Measurements from ENCODE around the gene GABRA6.
"Not testable (repeated sequence)": the region's sequence is repeated elsewhere in the genome, so short reads cannot be mapped to it uniquely, and the experiment has no call there.

GABRA6 gene

DNA sequence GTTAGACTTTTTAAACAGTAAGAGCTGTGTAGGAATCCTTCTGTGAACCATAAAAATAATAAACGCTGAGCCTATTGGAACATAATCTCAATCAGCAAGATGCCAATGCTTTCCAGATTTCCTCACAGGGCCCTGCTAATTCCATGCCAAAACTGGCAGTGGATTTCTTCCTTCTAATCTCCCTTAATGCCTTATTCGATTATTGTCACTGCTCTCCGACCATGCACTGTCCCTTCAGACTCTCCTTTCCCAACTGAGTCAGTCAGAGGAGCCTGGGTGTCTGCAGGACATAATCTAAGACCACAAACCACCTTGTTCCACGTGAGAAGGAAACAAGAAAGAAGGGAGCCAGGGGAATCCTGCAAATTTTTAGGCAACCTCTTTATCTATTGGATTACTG is at the start of gene GABRA6:
GABRA6 (plus strand) TSS at position 261 of the 400 bp plus-strand sequence. CDS start 269 bp downstream, outside the sequence.
- Mint-ChIP-seq H3K36me3 (ENCODE audit: low read depth) (no peaks in the 10 kb centered on the region), H3K9me3 (no peaks in the 10 kb centered on the region), H3K4me3 (no peak within 1 kb of the TSS), H3K4me1 (ENCODE audit: low read depth) (no peaks in the 10 kb centered on the region), H3K27ac (no peak within 1 kb of the TSS), H3K27me3 (ENCODE audit: low read depth) (no peaks in the 10 kb centered on the region)
- no peak for DNase-seq (ENCODE audit: low spot score)

DNA sequence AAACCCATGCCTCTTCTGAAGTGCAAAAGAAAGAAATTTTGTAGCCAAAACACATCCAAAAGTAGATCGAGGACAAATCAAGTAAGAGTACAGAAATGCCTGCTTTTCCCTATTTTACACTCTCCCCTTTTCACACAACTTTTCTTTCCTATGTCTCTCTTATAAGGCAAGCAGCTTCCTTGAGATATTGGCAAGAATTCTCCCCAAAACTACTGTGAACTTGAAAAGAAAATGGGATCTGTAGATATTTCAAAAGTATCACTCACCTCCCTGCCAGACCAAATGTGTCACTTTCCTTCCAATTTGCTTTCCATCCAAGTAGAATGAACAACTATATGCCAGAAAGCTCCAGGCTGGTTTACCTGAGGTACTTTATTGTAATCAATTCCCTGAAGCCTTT is 47.9 kb upstream of the GABRA6 start:
- no peak overlapping the region for H3K4me3 Mint-ChIP-seq
- no peaks in the 10 kb centered on the region for H3K27me3 Mint-ChIP-seq (ENCODE audit: low read depth)
- peaks cover 6% of the 10 kb centered on the region for H3K9me3 Mint-ChIP-seq
- H3K4me1 Mint-ChIP-seq (ENCODE audit: low read depth): no peaks in the 10 kb centered on the region
- DNase-seq (ENCODE audit: low spot score): no peak
- no peaks in the 10 kb centered on the region for H3K36me3 Mint-ChIP-seq (ENCODE audit: low read depth)
- no peak overlapping the region for H3K27ac Mint-ChIP-seq

GRCh38 chr5:161641444-161641843 is 44.1 kb upstream of the GABRA6 start:
- DNase-seq (ENCODE audit: low spot score): no peak
- Mint-ChIP-seq H3K27me3 (ENCODE audit: low read depth) (no peaks in the 10 kb centered on the region), H3K9me3 (peaks cover 7% of the 10 kb centered on the region), H3K4me1 (ENCODE audit: low read depth) (no peaks in the 10 kb centered on the region), H3K4me3 (no peak overlapping the region), H3K36me3 (ENCODE audit: low read depth) (no peaks in the 10 kb centered on the region), H3K27ac (no peak overlapping the region)

GRCh38 chr5:161645264-161645663 is 40.3 kb upstream of the GABRA6 start:
- no peaks in the 10 kb centered on the region for H3K36me3 Mint-ChIP-seq (ENCODE audit: low read depth)

GRCh38 chr5:161651926-161652325 is 33.6 kb upstream of the GABRA6 start:
- not testable (repeated sequence) for H3K27me3 Mint-ChIP-seq (ENCODE audit: low read depth); H3K4me1 Mint-ChIP-seq (ENCODE audit: low read depth); H3K36me3 Mint-ChIP-seq (ENCODE audit: low read depth); H3K4me3 Mint-ChIP-seq; DNase-seq (ENCODE audit: low spot score); H3K27ac Mint-ChIP-seq
- peaks cover 17% of the 10 kb centered on the region for H3K9me3 Mint-ChIP-seq

More at GRCh38 chr5:161645264-161645663, 40.3 kb upstream of the GABRA6 start:
- no peak for DNase-seq (ENCODE audit: low spot score)
- Mint-ChIP-seq H3K27me3 (ENCODE audit: low read depth) (no peaks in the 10 kb centered on the region), H3K9me3 (peaks cover 7% of the 10 kb centered on the region), H3K27ac (no peak overlapping the region), H3K4me3 (no peak overlapping the region), H3K4me1 (ENCODE audit: low read depth) (no peaks in the 10 kb centered on the region)

GRCh38 chr5:161660806-161661205 is 24.7 kb upstream of the GABRA6 start:
- Mint-ChIP-seq H3K36me3 (ENCODE audit: low read depth) (no peaks in the 10 kb centered on the region), H3K9me3 (peaks cover 7% of the 10 kb centered on the region), H3K27me3 (ENCODE audit: low read depth) (no peaks in the 10 kb centered on the region)

DNA sequence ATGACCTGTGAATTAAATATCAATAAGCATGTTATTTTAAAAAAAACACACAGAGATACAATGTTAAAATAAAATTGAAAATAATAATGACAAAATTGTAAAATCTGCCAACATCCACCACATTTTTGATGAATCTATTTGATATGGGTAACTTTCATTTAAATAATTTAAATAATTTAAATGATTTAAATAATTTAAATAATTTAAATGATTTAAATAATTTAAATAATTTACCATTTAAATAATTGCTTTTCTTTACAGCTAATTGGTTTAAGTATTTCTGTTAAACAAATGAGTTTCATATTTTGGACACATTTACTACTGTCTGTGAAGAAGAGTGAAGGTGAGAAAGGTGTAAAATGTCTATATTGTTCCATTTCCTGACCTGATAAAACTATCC is 22.1 kb upstream of the GABRA6 start:
- no peaks in the 10 kb centered on the region for H3K27me3 Mint-ChIP-seq (ENCODE audit: low read depth)
- DNase-seq (ENCODE audit: low spot score): no peak
- H3K27ac Mint-ChIP-seq: no peak overlapping the region
- peaks cover 13% of the 10 kb centered on the region for H3K9me3 Mint-ChIP-seq
- no peak overlapping the region for H3K4me3 Mint-ChIP-seq
- H3K36me3 Mint-ChIP-seq (ENCODE audit: low read depth): no peaks in the 10 kb centered on the region
- H3K4me1 Mint-ChIP-seq (ENCODE audit: low read depth): no peaks in the 10 kb centered on the region

More at GRCh38 chr5:161660806-161661205, 24.7 kb upstream of the GABRA6 start:
- DNase-seq (ENCODE audit: low spot score): no peak
- Mint-ChIP-seq H3K4me3 (no peak overlapping the region), H3K27ac (no peak overlapping the region), H3K4me1 (ENCODE audit: low read depth) (no peaks in the 10 kb centered on the region)

DNA sequence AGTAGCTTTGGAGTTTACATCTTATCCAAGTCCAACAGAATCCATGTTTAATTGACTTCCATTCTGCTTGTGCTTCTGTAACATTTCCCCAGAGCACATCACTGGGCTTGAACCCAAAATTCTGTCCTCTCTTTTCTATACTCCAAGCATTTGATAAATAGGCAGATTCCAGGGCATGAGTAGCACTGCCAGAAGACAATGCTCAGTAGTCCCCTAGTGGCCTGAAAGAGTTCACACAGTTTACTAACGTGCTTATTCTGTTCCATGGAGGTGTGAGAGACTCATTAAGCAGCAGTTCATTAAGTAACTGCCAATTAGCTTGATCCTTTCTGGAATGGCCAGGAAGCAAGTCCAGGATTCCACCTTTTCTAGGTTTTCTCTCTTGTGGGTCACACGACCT is 9.4 kb upstream of the GABRA6 start:
- Mint-ChIP-seq H3K36me3 (ENCODE audit: low read depth) (no peaks in the 10 kb centered on the region), H3K27ac (no peak overlapping the region), H3K4me1 (ENCODE audit: low read depth) (no peaks in the 10 kb centered on the region), H3K27me3 (ENCODE audit: low read depth) (no peaks in the 10 kb centered on the region), H3K9me3 (no peaks in the 10 kb centered on the region), H3K4me3 (no peak overlapping the region)
- no peak for DNase-seq (ENCODE audit: low spot score)

- no peak for DNase-seq (ENCODE audit: low spot score)
- Mint-ChIP-seq H3K36me3 (ENCODE audit: low read depth) (no peaks in the 10 kb centered on the region), H3K27ac (no peak overlapping the region), H3K9me3 (no peaks in the 10 kb centered on the region), H3K27me3 (ENCODE audit: low read depth) (no peaks in the 10 kb centered on the region), H3K4me1 (ENCODE audit: low read depth) (no peaks in the 10 kb centered on the region), H3K4me3 (no peak overlapping the region)
Measured at GRCh38 chr5:161686149-161686548, 628 bp downstream of the GABRA6 start.

DNA sequence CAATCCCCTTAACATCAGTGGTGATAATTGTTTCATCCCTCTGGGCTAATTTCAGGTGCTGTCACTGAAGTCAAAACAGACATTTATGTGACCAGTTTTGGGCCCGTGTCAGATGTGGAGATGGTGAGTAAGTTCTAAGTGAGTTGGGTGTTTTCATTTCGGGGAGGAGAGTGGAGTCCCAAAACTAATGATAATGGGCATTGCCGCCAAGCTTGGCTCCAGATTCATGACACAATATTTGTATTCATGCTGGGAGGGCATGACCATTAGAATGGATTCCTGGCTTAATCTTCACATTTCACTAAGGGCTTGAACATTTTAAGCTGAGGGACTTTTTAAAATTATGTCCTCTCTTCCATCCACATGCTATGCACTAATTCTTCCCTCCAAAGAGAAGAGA is 1.4 kb downstream of the GABRA6 start:
- H3K4me3 Mint-ChIP-seq: no peak overlapping the region
- no peaks in the 10 kb centered on the region for H3K27me3 Mint-ChIP-seq (ENCODE audit: low read depth)
- no peaks in the 10 kb centered on the region for H3K4me1 Mint-ChIP-seq (ENCODE audit: low read depth)
- no peak overlapping the region for H3K27ac Mint-ChIP-seq
- H3K9me3 Mint-ChIP-seq: peaks cover 2% of the 10 kb centered on the region
- DNase-seq (ENCODE audit: low spot score): no peak
- H3K36me3 Mint-ChIP-seq (ENCODE audit: low read depth): no peaks in the 10 kb centered on the region

- H3K27ac Mint-ChIP-seq: no peak overlapping the region
- H3K27me3 Mint-ChIP-seq (ENCODE audit: low read depth): no peaks in the 10 kb centered on the region
- H3K4me3 Mint-ChIP-seq: no peak overlapping the region
- no peaks in the 10 kb centered on the region for H3K36me3 Mint-ChIP-seq (ENCODE audit: low read depth)
- H3K9me3 Mint-ChIP-seq: peaks cover 3% of the 10 kb centered on the region
- DNase-seq (ENCODE audit: low spot score): no peak
- no peaks in the 10 kb centered on the region for H3K4me1 Mint-ChIP-seq (ENCODE audit: low read depth)
Measured at GRCh38 chr5:161687316-161687715, 1.8 kb downstream of the GABRA6 start.

DNA sequence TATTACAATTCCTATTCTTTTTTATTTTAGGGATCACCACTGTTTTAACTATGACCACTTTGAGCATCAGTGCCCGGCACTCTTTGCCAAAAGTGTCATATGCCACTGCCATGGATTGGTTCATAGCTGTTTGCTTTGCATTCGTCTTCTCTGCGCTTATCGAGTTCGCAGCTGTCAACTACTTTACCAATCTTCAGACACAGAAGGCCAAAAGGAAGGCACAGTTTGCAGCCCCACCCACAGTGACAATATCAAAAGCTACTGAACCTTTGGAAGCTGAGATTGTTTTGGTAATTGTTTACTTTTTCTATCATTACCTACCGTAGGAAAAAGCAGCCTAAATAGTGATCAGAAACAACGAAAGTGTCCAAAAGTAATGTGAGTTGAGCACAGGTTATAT is 6.4 kb downstream of the GABRA6 start:
- no peaks in the 10 kb centered on the region for H3K36me3 Mint-ChIP-seq (ENCODE audit: low read depth)

DNA sequence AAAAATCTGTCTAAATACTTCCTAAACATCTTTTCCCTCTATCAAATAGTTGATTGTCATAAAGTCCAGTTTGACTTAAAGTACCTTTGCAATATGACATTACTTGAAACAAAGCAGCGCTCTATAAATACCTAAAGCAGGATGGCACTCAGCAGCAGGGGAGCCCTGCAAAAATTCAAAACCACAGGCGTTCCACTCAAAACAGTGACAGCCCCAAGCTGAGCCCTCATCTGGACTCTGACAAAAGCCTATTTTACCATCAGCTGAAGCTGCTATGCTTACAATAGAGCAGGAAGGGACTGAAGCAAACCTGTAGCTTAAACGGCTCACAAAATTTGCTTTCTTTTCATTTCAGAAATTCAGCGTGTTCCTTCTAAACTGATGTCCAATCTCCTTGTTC is 11.5 kb downstream of the GABRA6 start:
- H3K9me3 Mint-ChIP-seq: peaks cover 5% of the 10 kb centered on the region
- H3K4me1 Mint-ChIP-seq (ENCODE audit: low read depth): no peaks in the 10 kb centered on the region
- H3K4me3 Mint-ChIP-seq: no peak overlapping the region
- no peaks in the 10 kb centered on the region for H3K36me3 Mint-ChIP-seq (ENCODE audit: low read depth)
- H3K27me3 Mint-ChIP-seq (ENCODE audit: low read depth): no peaks in the 10 kb centered on the region
- H3K27ac Mint-ChIP-seq: no peak overlapping the region
- no peak for DNase-seq (ENCODE audit: low spot score)

More for the DNA sequence above, 6.4 kb downstream of the GABRA6 start:
- Mint-ChIP-seq H3K27me3 (ENCODE audit: low read depth) (no peaks in the 10 kb centered on the region), H3K9me3 (peaks cover 3% of the 10 kb centered on the region), H3K4me3 (no peak overlapping the region), H3K4me1 (ENCODE audit: low read depth) (no peaks in the 10 kb centered on the region), H3K27ac (no peak overlapping the region)
- DNase-seq (ENCODE audit: low spot score): no peak

DNA sequence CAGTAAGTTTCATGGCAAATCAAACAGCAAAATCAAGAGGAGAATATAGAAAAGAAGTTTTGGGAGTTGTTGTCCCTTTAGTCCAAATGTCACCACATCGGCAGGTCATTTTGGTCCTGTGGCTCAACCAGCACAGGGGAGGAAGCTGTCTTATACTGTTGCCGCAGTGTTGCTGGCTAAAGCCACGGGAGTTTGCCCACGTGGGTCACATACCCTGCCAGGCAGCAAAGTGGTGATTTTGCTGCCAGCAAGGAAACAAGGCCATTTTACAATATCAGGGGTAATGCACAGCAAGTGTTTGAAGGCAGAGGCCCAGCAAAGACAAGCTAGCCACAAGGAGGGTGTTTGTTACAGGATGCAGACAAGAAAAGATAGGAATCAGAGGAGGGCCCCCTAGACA is 14.5 kb downstream of the GABRA6 start:
- Mint-ChIP-seq H3K36me3 (ENCODE audit: low read depth) (no peaks in the 10 kb centered on the region), H3K4me1 (ENCODE audit: low read depth) (no peaks in the 10 kb centered on the region), H3K4me3 (no peak overlapping the region), H3K27ac (no peak overlapping the region), H3K9me3 (peaks cover 5% of the 10 kb centered on the region), H3K27me3 (ENCODE audit: low read depth) (no peaks in the 10 kb centered on the region)
- no peak for DNase-seq (ENCODE audit: low spot score)

- Mint-ChIP-seq H3K9me3 (peaks cover 5% of the 10 kb centered on the region), H3K4me1 (ENCODE audit: low read depth) (no peaks in the 10 kb centered on the region), H3K4me3 (no peak overlapping the region), H3K36me3 (ENCODE audit: low read depth) (no peaks in the 10 kb centered on the region), H3K27ac (no peak overlapping the region), H3K27me3 (ENCODE audit: low read depth) (no peaks in the 10 kb centered on the region)
- DNase-seq (ENCODE audit: low spot score): no peak
Measured at GRCh38 chr5:161703528-161703927, 18.0 kb downstream of the GABRA6 start.

Measured in T-helper 2 cell treated with Interferon-gamma antibody and Interleukin-4, amounts not matched to agents 5 μg/mL and 100 μg/mL, for 36 hours (primary cell).